GM21717 (cell line): ENCODE data around the gene ABCD3.
"Not testable (repeated sequence)": the region's sequence is repeated elsewhere in the genome, so short reads cannot be mapped to it uniquely, and the experiment has no call there.

Experiments
- ATAC-seq: cut with Tn5 transposase; IDR thresholded peaks from one replicate; pipeline ENCODE4 v1.9.1; 2021; ENCODE audit warnings: mild to moderate bottlenecking, moderate library complexity; ENCODE audit not compliant: unreplicated experiment

ABCD3 gene

GRCh38 chr1:94417978-94418663 is at the start of gene ABCD3:
ABCD3 (plus strand) TSS chr1:94418389; CDS start chr1:94418479, 90 bp downstream.
- peak; percentile 97 for ATAC-seq

DNA sequence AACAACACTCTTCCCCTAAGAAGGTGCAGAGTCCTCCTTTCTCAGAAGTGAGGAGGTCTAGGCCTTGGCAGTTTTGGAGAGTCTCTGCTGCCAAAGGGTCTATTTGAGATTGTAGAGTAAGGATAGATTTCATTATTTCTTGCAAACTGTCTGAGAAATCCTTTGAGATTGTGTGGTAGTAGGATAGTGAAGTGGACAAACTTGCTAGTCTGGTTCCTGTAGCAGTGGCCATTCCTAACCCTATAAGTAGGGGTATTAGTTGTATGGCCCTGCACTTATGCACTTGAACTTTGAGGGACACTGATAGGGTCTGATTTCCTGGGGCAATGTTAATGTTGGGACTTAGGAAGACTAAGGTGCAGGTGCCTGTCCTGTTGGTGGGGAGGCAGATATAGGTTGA is 45.4 kb upstream of the ABCD3 start:
- ATAC-seq: not testable (repeated sequence)

GRCh38 chr1:94373311-94373710 is 44.9 kb upstream of the ABCD3 start:
- not testable (repeated sequence) for ATAC-seq

DNA sequence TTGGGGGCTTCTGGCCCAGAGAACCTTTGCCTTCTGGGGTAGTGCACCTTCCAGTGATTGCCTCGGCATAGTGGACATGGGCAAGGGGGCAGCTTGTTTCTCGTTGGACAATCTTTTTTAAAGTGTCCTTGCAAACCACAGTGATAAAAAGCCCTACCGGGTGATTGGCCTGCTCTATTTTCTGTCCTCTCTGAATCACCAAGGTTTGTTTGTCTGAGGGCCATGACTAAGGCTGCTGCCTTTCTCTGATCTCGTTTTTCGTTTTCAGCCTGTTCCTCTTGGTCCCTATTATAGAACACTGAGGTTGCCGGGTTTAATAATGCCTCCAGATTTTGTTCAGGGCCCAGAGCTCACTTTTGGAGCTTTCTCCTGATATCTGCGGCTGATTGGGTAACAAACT is 42.5 kb upstream of the ABCD3 start:
- not testable (repeated sequence) for ATAC-seq

DNA sequence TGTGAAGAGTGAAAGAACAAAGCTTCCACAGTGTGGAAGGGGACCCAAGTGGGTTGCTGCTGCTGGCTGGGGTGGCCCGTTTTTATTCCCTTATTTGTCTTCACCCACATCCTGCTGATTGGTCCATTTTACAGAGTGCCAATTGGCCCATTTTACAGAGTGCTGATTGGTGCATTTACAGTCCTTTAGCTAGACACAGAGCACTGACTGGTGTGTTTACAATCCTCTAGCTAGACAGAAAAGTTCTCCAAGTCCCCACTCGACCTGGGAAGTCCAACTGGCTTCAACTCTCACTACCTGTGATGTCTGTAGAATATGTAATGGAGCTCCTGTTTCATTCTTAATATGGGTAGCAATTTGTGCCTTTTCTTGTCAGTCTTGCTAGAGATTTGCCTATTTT is 39.7 kb upstream of the ABCD3 start:
- ATAC-seq: not testable (repeated sequence)

DNA sequence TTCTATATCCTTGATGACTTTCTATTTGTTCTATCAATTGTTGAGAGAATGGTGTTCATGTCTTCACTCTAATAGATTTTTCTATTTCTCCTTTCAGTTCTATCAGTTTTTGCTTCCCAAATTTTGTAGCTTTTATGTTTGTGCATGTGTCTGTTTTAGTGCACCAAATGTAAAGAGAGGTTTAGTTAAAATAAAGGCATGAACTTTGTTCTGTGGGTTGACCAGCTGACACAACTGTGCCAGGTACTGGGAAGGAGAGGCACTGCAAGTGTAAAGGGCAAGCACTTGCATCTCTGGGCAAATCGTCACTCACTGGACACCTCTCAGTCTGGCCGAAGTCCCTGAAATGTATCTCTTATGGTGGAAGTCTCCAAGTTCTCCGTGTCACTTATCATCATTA is 38.6 kb upstream of the ABCD3 start:
- ATAC-seq: no peak

- no peak for ATAC-seq
Measured at GRCh38 chr1:94382201-94382600, 36.0 kb upstream of the ABCD3 start.

DNA sequence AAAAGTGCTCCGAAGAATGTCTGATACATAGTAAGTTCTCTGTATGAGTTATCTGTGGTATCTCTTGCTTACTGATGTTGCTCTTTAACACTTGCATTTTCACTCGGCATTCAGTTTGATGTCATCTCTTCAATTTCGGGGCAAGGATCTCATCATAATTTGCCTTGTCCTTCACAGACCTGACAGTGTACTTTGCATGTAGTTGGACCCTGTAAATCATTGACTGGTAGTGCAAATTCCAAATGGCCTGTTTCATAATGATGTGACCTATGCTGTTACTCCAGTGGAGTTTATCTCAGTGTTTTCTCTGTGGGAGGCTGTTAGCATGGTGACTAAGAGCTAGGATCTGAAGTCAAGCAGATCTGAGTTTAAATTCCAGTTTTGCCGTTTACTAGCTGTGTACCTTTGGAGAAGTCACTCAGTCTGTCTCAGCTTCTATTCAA is 34.2 kb upstream of the ABCD3 start:
- no peak for ATAC-seq

DNA sequence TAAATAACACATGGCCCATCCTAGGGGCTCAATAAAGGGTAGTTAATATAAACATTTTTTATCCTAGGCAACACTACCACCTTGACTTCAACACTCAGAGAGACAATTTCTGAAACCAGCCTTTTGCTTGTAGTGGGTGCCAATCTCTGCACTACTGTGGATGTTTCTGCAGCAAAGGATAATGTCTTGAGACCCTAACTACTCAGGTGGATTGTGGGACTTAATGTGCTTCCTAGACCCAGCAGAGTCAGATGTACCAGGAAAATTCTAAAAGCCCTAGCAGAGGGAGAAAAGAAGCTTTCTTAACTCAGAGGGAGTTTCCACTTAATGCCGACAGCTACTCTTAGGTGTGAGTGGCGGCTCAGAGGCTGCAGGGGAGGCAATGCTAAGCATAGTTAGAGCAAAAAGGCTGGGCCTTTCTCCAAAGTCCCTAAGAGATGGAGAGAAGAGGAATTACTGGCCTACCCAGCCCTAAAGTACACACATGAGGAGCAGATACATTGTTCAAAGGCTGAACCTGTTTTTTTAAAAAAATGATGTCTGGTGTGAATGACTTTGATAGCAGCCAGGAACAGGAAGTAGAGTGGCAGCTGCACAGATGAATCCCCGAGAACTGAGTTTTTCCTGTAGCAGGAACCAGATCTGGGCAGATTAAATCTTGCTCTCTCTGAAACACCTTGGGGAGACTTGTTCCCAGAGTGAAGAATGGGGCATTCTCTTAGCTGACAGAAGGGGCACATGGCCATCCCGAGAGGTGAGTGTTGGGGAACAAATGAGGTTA is 33.5 kb upstream of the ABCD3 start:
- ATAC-seq: no peak

DNA sequence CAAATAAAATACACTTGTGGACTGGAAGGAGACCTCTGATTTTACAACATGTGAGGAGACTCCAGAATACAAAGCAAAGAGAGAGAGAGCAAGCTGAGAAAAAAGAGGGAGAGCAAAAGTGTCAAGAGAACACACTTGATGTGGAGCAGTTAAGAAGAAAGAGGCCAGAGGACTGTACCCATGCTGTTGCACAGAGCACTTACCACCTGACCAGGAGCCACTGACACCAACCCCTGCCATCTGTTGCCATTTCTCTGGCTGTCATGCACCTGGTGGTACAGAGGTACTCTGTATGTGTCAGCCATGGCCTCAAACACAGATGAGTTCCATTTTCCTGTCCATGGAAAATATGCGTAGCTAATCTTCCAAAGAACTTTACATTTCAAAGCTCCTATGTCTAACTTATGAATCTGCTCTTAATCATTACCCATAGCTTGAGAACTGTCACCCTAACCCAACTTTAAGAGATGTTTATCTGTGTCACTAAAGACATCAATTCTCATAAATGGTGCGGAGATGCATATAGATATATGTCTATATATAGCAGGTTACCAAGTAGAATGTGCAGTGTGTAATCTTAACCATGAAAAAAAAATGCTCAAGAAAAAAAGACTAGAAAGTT is 32.8 kb upstream of the ABCD3 start:
- ATAC-seq: no peak

- no peak for ATAC-seq
Measured at GRCh38 chr1:94389298-94389697, 28.9 kb upstream of the ABCD3 start.

DNA sequence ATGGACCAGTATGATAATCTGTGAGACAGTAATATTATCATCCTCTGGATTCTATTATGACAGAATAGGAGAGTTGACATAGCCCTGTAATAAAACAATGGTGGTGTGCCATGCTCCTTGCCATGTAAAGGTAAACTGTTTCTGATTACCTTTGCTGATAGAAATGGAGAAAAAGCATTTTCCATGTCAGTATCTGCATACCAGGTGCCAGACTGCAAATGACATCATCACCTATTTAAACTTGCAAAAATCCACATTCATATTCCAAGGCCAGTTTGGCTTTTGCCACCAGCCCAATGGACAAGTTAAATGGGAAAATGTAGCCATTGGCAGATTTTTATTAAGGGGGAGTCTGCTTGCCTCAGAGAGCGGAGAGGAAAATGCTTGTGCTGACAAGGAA is 23.9 kb upstream of the ABCD3 start:
- ATAC-seq: no peak

DNA sequence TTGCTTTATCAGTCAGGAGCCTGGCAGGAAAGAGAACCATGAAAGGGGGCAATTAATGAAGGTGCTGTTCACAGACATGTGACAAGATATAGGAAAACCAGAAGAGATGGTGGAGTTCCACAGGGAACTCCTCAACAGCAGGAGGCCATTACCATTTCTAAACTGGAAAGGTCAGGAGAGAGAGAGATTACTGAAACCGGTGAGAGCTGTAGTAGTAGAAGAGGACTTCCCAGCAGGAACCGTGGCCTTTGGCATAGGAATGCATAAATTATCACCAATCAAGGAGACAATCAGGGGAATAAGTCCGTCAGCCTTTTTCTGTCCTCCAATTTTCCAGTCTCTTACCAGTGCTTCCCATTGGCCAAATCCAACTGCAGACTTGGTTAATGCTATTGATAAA is 23.0 kb upstream of the ABCD3 start:
- ATAC-seq: no peak

GRCh38 chr1:94395748-94396309 is 22.4 kb upstream of the ABCD3 start:
- ATAC-seq: no peak

DNA sequence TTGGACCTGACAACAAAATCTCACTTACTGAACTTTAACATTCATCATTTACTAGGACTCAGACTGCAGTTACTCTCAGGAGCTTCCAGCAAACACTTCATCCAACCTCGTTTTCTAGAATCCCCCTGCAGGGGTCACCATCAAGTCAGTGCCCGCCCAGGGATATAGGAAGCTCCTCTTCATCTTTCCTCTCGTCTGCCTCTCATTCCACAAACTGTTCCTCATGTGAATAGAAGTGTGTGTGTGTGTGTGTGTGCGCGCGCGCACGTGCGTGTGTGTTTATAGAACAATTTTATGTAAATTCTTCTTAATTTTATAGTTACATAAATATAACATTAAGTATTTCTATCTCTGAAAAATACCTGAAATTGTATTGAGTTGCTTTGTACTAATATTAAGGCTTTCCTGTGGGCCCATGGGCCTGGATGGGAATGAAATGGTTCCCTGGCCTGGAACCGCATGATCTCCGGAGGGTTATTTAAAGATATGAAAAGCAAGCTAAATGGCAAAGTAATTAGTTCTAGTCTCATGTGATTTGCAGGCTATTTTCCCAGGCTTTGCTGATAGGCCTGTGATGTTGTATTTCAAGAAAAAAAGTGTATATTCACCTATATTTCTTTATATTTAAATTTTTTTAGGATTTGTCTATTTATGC is 21.7 kb upstream of the ABCD3 start:
- ATAC-seq: no peak

DNA sequence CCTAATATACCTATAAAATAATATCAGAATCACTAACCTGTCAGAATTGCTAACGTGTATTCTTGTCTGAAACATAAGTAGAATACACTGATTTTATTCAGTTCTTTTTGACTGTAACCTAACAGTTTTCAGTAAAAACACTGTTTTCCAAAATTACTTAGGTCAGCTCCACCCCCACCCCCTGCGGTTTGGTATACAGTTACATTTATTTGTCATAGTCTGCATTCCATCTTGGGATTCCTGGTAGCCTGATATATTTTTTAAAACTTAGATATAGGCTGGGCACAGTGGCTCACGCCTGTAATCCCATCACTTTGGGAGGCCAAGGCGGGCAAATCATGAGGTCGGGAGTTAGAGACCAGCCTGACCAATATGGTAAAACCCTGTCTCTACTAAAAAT is 19.8 kb upstream of the ABCD3 start:
- ATAC-seq: no peak

DNA sequence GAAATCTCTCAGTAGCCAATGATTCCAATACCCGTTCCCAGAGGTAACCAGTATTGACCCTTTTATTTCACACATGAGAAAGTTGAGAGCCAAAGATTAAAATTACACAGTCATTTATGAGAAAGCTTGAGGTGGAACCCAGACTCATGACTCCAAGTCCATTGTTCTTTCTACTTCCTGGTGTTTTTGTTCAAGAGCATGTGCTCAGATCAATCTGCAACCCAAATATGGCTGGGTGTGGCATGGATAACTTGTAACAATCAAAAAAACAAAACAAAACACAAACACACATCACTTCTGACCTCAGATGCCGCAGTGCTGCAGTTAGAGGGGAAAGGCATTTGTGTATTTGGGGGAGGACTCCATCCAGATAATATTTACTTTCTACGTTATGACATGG is 18.7 kb upstream of the ABCD3 start:
- ATAC-seq: no peak

GRCh38 chr1:94401206-94401605 is 17.0 kb upstream of the ABCD3 start:
- no peak for ATAC-seq

- ATAC-seq: no peak
Measured at GRCh38 chr1:94406446-94406845, 11.7 kb upstream of the ABCD3 start.

- no peak for ATAC-seq
Measured at GRCh38 chr1:94408104-94408830, 9.9 kb upstream of the ABCD3 start.
